BJ (cell line): ENCODE data around the gene SUSD6. TPM values are rescaled to one million over a fixed set of nuclear protein-coding genes. Genes with fewer than 3 reads are reported as not detected.

Source experiments
- CTCF ChIA-PET: fragments of 350-600 bp; formaldehyde crosslinking; extraction: SDS; loops from one replicate; lab custom pipeline; 2021; ENCODE audit warnings: antibody characterized with exemption, inconsistent platforms; lab: Yijun Ruan, JAX
- POLR2A ChIA-PET: fragments of 300-600 bp; sonication (Branson Sonifier 250); formaldehyde crosslinking; extraction: SDS; loops from one replicate; lab custom pipeline; 2021; ENCODE audit warnings: antibody characterized with exemption; lab: Charles Lee
- DNase-seq: peaks from one replicate; pipeline ENCODE4 v3.0.0-alpha.2; 2011; ENCODE audit warnings: low read depth
- H3K27me3 ChIP-seq: 2 replicates; pipeline ENCODE4 v1.6.0; 2011; ENCODE audit warnings: low read length; ENCODE audit not compliant: control insufficient read depth, insufficient read depth
- H3K36me3 ChIP-seq: 2 replicates; pipeline ENCODE4 v1.5.1; 2011; ENCODE audit warnings: low read length; ENCODE audit not compliant: control insufficient read depth, insufficient read depth
- H3K4me3 ChIP-seq: 2 replicates; pipeline ENCODE4 v1.5.1; 2011; ENCODE audit warnings: low read depth, mild to moderate bottlenecking, control low read depth, low read length
- CTCF ChIP-seq: IDR thresholded peaks from 2 replicates; pipeline ENCODE4 v1.5.1; 2011; ENCODE audit warnings: low read depth, mild to moderate bottlenecking, control low read depth, inconsistent platforms, low read length, moderate library complexity; ENCODE audit not compliant: insufficient read depth
- polyA plus RNA-seq: library from polyadenylated mRNA; depleted of rRNA; stranded (reverse); fragments of >200 nt; gene quantifications from 2 replicates; pipeline ENCODE4 v1.2.3, GENCODE V29; 2011

Gene SUSD6
- polyA plus RNA-seq, 1 experiment: 20.3 TPM

- CTCF ChIA-PET: interaction anchor here (0.9 to 1.4 kb wide), 2 partner anchors 9 to 37 kb away, joined by 3 read pairs; no protein-coding TSS in a partner anchor
- peaks cover 1% of the 10 kb centered on the region for H3K36me3 ChIP-seq
- no peak for DNase-seq
- POLR2A ChIA-PET: no interaction called here
- no peak overlapping the region for H3K4me3 ChIP-seq
- TF ChIP-seq CTCF: no peak
- H3K27me3 ChIP-seq: no peaks in the 10 kb centered on the region
These were observed 78.6 kb downstream of the SUSD6 start for GRCh38 chr14:69690042-69690441.

- Histone ChIP-seq H3K4me3 (no peak overlapping the region), H3K36me3 (peaks cover 1% of the 10 kb centered on the region), H3K27me3 (no peaks in the 10 kb centered on the region)
- no peak for TF ChIP-seq CTCF
- ChIA-PET POLR2A (no interaction called here), CTCF (interaction anchor here (0.8 to 1.4 kb wide), 2 partner anchors 23 to 78 kb away, joined by 4 to 5 read pairs; no protein-coding TSS in a partner anchor)
- DNase-seq: no peak
These were observed 81.2 kb downstream of the SUSD6 start for GRCh38 chr14:69692594-69692993.

GRCh38 chr14:69693145-69693544 is 81.7 kb downstream of the SUSD6 start:
- CTCF ChIA-PET: interaction anchor here (1.1 to 1.4 kb wide), 2 partner anchors 24 to 25 kb away, joined by 4 to 5 read pairs; no protein-coding TSS in a partner anchor

GRCh38 chr14:69693801-69694729 is 82.7 kb downstream of the SUSD6 start:
- H3K4me3 ChIP-seq: no peak overlapping the region
- no peaks in the 10 kb centered on the region for H3K27me3 ChIP-seq
- H3K36me3 ChIP-seq: no peaks in the 10 kb centered on the region
- ChIA-PET POLR2A (no interaction called here), CTCF (interaction anchor here (0.8 to 1.4 kb wide), 3 partner anchors 24 to 33 kb away, joined by 3 to 5 read pairs (median 4); no protein-coding TSS in a partner anchor)
- no peak for TF ChIP-seq CTCF
- DNase-seq: no peak

More at GRCh38 chr14:69693145-69693544, 81.7 kb downstream of the SUSD6 start:
- POLR2A ChIA-PET: no interaction called here
- DNase-seq: no peak
- no peak overlapping the region for H3K4me3 ChIP-seq
- no peaks in the 10 kb centered on the region for H3K27me3 ChIP-seq
- peaks cover 1% of the 10 kb centered on the region for H3K36me3 ChIP-seq
- no peak for TF ChIP-seq CTCF

- no peak for TF ChIP-seq CTCF
- H3K36me3 ChIP-seq: no peaks in the 10 kb centered on the region
- no peaks in the 10 kb centered on the region for H3K27me3 ChIP-seq
- ChIA-PET POLR2A (no interaction called here), CTCF (interaction anchor here (0.8 kb wide), 1 partner anchor 32 kb away, joined by 3 read pairs; no protein-coding TSS in a partner anchor)
- no peak overlapping the region for H3K4me3 ChIP-seq
- DNase-seq: no peak
These were observed 83.4 kb downstream of the SUSD6 start for GRCh38 chr14:69694730-69695281.
